ENCODE results near the gene CRAMP1.

CRAMP1 gene

GRCh38 chr16:1688807-1689560 lies 76.8 kb downstream of the CRAMP1 start:
- Histone ChIP-seq H3K4me3 (replicated peaks; ENCODE audit: insufficient read depth, low read length) (no peak overlapping the region), H3K27me3 (ENCODE audit: insufficient read depth, poor library complexity, severe bottlenecking) (no peaks in the 10 kb centered on the region), H3K27ac (replicated peaks) (no peak overlapping the region)
- TF ChIP-seq SPI1 (IDR thresholded peaks at IDR 0.05; ENCODE audit: borderline replicate concordance, low read depth) (no peak), POLR2AphosphoS5 (IDR thresholded peaks at IDR 0.05; ENCODE audit: low read depth) (no peak), GABPA (IDR thresholded peaks at IDR 0.05; ENCODE audit: low read depth) (no peak)
- TF ChIP-seq, protein P1, sequence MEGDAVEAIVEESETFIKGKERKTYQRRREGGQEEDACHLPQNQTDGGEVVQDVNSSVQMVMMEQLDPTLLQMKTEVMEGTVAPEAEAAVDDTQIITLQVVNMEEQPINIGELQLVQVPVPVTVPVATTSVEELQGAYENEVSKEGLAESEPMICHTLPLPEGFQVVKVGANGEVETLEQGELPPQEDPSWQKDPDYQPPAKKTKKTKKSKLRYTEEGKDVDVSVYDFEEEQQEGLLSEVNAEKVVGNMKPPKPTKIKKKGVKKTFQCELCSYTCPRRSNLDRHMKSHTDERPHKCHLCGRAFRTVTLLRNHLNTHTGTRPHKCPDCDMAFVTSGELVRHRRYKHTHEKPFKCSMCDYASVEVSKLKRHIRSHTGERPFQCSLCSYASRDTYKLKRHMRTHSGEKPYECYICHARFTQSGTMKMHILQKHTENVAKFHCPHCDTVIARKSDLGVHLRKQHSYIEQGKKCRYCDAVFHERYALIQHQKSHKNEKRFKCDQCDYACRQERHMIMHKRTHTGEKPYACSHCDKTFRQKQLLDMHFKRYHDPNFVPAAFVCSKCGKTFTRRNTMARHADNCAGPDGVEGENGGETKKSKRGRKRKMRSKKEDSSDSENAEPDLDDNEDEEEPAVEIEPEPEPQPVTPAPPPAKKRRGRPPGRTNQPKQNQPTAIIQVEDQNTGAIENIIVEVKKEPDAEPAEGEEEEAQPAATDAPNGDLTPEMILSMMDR (IDR thresholded peaks at IDR 0.05; ENCODE audit: insufficient read depth, low read length): no peak
- TF ChIP-seq, protein P2, sequence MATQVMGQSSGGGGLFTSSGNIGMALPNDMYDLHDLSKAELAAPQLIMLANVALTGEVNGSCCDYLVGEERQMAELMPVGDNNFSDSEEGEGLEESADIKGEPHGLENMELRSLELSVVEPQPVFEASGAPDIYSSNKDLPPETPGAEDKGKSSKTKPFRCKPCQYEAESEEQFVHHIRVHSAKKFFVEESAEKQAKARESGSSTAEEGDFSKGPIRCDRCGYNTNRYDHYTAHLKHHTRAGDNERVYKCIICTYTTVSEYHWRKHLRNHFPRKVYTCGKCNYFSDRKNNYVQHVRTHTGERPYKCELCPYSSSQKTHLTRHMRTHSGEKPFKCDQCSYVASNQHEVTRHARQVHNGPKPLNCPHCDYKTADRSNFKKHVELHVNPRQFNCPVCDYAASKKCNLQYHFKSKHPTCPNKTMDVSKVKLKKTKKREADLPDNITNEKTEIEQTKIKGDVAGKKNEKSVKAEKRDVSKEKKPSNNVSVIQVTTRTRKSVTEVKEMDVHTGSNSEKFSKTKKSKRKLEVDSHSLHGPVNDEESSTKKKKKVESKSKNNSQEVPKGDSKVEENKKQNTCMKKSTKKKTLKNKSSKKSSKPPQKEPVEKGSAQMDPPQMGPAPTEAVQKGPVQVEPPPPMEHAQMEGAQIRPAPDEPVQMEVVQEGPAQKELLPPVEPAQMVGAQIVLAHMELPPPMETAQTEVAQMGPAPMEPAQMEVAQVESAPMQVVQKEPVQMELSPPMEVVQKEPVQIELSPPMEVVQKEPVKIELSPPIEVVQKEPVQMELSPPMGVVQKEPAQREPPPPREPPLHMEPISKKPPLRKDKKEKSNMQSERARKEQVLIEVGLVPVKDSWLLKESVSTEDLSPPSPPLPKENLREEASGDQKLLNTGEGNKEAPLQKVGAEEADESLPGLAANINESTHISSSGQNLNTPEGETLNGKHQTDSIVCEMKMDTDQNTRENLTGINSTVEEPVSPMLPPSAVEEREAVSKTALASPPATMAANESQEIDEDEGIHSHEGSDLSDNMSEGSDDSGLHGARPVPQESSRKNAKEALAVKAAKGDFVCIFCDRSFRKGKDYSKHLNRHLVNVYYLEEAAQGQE (IDR thresholded peaks at IDR 0.05; ENCODE audit: insufficient replicate concordance, low read depth): no peak
- DNase-seq (ENCODE audit: low read depth in 1 of 2, low spot score in 1 of 2): no peak

- Histone ChIP-seq H3K27ac (replicated peaks) (no peak overlapping the region), H3K27me3 (ENCODE audit: insufficient read depth, poor library complexity, severe bottlenecking) (no peaks in the 10 kb centered on the region), H3K4me3 (replicated peaks; ENCODE audit: insufficient read depth, low read length) (no peak overlapping the region)
- DNase-seq (ENCODE audit: low read depth in 1 of 2, low spot score in 1 of 2): no peak
- TF ChIP-seq, protein P1 (IDR thresholded peaks at IDR 0.05; ENCODE audit: insufficient read depth, low read length): no peak
- TF ChIP-seq POLR2AphosphoS5 (IDR thresholded peaks at IDR 0.05; ENCODE audit: low read depth): no peak
- TF ChIP-seq, protein P2 (IDR thresholded peaks at IDR 0.05; ENCODE audit: insufficient replicate concordance, low read depth): no peak
- TF ChIP-seq SPI1 (IDR thresholded peaks at IDR 0.05; ENCODE audit: borderline replicate concordance, low read depth): no peak
- TF ChIP-seq GABPA (IDR thresholded peaks at IDR 0.05; ENCODE audit: low read depth): no peak
Observed at GRCh38 chr16:1689853-1690252, 77.7 kb downstream of the CRAMP1 start.

- no peaks in the 10 kb centered on the region for H3K27me3 ChIP-seq (ENCODE audit: insufficient read depth, poor library complexity, severe bottlenecking)
- TF ChIP-seq, protein P1 (IDR thresholded peaks at IDR 0.05; ENCODE audit: insufficient read depth, low read length): no peak
- TF ChIP-seq, protein P2 (IDR thresholded peaks at IDR 0.05; ENCODE audit: insufficient replicate concordance, low read depth): no peak
- TF ChIP-seq GABPA (IDR thresholded peaks at IDR 0.05; ENCODE audit: low read depth) (no peak), POLR2AphosphoS5 (IDR thresholded peaks at IDR 0.05; ENCODE audit: low read depth) (no peak)
- no peak overlapping the region for H3K4me3 ChIP-seq (replicated peaks; ENCODE audit: insufficient read depth, low read length)
- no peak for DNase-seq (ENCODE audit: low read depth in 1 of 2, low spot score in 1 of 2)
- H3K27ac ChIP-seq (replicated peaks): no peak overlapping the region
Observed at GRCh38 chr16:1690810-1691209, 78.7 kb downstream of the CRAMP1 start.

Measured in HL-60 (cell line).